ENCODE measurements around the gene GPR132. TPM values are rescaled to one million over a fixed set of nuclear protein-coding genes. Genes with fewer than 3 reads are reported as not detected.

GPR132 gene
- total and polyA plus RNA-seq, 9 of the 15 experiments (the other 6 are each of a cell fraction or from before 2014, with no cell fraction given): 0.01 to 1.1 (median 0.25) TPM; not detected in 1

GRCh38 chr14:105045710-105046326 lies 19.4 kb downstream of the GPR132 start (continued):
- TF ChIP-seq ZNF655 (CRISPR knock-in tag; IDR thresholded peaks at IDR 0.05) (no peak), KDM2B (CRISPR knock-in tag; IDR thresholded peaks at IDR 0.05) (no peak), TFAM (CRISPR knock-in tag; conservative IDR thresholded peaks at IDR 0.05) (no peak), ZNF780A (CRISPR knock-in tag; IDR thresholded peaks at IDR 0.05) (no peak), ZBTB9 (CRISPR knock-in tag; IDR thresholded peaks at IDR 0.05) (no peak), RB1 (IDR thresholded peaks at IDR 0.05; ENCODE audit: low read depth) (peak; percentile 97), SMC3 (conservative IDR thresholded peaks at IDR 0.05; ENCODE audit: insufficient read depth, low read depth, low read length) (peak; percentile 97), AFF4 (CRISPR knock-in tag; IDR thresholded peaks at IDR 0.05) (peak; percentile 54; the same call in 1 of the 2 replicates), RBM25 (IDR thresholded peaks at IDR 0.05; ENCODE audit: low read depth, low read length, severe bottlenecking) (peak; percentile 28), HNRNPL (IDR thresholded peaks at IDR 0.05; ENCODE audit: low read depth, low read length) (no peak), ZNF133 (CRISPR knock-in tag; IDR thresholded peaks at IDR 0.05) (no peak), ZBTB2 (IDR thresholded peaks at IDR 0.05) (no peak), ZC3H8 (IDR thresholded peaks at IDR 0.05) (no peak), ZNF551 (CRISPR knock-in tag; IDR thresholded peaks at IDR 0.05) (no peak), HSF4 (CRISPR knock-in tag; IDR thresholded peaks at IDR 0.05; ENCODE audit: borderline replicate concordance) (no peak), SNIP1 (IDR thresholded peaks at IDR 0.05; ENCODE audit: low read depth) (no peak), HDAC8 (tag; IDR thresholded peaks at IDR 0.05) (no peak), ZNF778 (CRISPR knock-in tag; IDR thresholded peaks at IDR 0.05) (no peak), TEAD1 (CRISPR knock-in tag; IDR thresholded peaks at IDR 0.05) (peak in 1 of 2 experiments; percentile 39; a peak in 1 of 4 replicates), ESRRA (IDR thresholded peaks at IDR 0.05; ENCODE audit: borderline replicate concordance, low read depth) (peak; percentile 24; the same call in 1 of the 2 replicates)

All from K562 (cell line).